ENCODE measurements around the gene SLC45A2.
A peak's percentile ranks its signal among the peaks of the same experiment; 100 is the strongest.

Gene SLC45A2

DNA sequence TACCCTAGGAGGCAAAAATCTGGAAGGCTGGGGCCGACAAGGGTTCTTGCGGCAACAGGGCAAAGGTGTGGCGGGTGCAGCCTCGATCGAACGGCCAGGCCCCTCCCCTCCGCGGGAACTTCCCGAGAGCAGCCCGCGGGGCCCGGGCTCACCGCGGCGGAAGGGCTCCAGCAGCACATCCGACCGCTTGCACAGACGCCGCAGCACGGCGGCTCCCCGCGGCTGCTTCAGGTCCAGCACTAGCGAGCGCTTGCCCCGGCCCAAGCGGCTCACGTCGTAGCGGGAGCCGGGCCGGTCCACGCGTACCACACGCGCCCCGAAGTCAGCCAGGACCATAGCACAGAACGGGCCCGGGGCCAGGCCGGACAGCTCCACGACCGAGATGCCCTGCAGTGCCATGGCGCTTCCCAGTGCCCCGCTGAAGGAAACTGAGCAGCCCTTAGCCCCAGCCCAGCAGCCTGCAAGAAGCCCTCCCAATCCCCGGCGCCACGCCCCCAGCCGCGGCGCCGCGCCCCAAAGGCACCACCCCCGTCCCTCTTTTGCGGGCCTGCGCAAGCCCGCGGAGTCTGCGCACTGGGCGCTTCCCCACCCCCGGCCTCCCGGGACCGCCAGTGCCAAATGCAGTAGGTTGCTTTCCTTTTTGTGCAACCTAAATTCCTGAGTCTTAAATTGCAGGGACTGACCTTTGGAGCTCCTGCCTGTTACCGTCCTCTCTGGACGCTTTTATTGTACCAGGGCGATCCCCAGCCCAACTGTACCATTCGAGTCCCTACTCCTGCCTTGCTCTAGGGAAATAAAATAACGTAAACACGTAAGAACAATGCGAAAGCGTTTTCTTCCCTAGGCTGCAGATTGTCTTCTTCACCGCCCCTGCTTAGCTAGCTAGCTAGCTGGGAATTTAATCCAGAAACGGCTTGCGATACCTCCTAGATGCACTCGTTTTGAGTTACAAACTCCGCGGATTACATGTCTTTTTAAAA, 23.4 kb upstream of the SLC45A2 start, which contains the start of gene AMACR:
TSS of gene AMACR (minus strand) at position 430 of the 980 bp plus-strand sequence. CDS start at position 399, 31 bp downstream.
- H3K9ac ChIP-seq = peak within 1 kb of the TSS; percentile 77

DNA sequence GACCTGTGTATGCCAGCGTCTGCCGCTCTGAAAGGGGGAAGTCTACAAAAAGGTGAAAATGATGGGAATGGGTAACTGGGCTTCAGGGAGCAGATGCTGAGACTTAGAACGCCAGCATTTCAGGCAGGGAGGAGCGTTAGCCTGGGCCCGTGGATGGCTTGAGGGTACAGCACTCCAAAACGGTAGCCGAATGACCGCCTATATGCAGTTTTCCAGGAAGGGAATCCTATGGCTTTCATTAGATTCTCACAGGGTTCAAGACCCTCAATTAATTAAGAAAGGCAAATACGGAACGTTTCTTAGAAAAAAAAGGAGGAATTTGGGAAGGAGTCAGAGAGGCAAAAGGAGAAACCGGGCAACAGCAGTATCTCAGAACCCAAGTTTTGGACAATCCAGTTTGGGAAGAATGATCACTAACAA, 22.7 kb upstream of the SLC45A2 start:
- peaks cover 26% of the 10 kb centered on the region for H3K4me1 ChIP-seq
- peak overlapping the region; percentile 93 for H3K4me2 ChIP-seq
- no peaks in the 10 kb centered on the region for H4K20me1 ChIP-seq
- H3K27ac ChIP-seq = peak overlapping the region; percentile 78
- H3K36me3 ChIP-seq = peaks cover 21% of the 10 kb centered on the region
- H3K4me3 ChIP-seq = peak overlapping the region; percentile 76
- no peaks in the 10 kb centered on the region for H3K9me3 ChIP-seq
- peak overlapping the region; percentile 77 for H3K9ac ChIP-seq
- no peak for TF ChIP-seq Cebpa-rat (IDR thresholded peaks at IDR 0.05)
- no peaks in the 10 kb centered on the region for H3K27me3 ChIP-seq

More for the DNA sequence above, 23.4 kb upstream of the SLC45A2 start, which contains the start of gene AMACR:
- no peaks in the 10 kb centered on the region for H4K20me1 ChIP-seq
- H3K27me3 ChIP-seq = no peaks in the 10 kb centered on the region
- peaks cover 26% of the 10 kb centered on the region for H3K4me1 ChIP-seq
- no peak for TF ChIP-seq Cebpa-rat (IDR thresholded peaks at IDR 0.05)
- peak within 1 kb of the TSS; percentile 78 for H3K27ac ChIP-seq
- H3K36me3 ChIP-seq = peaks cover 16% of the 10 kb centered on the region
- H3K4me2 ChIP-seq = peak within 1 kb of the TSS; percentile 93
- no peaks in the 10 kb centered on the region for H3K9me3 ChIP-seq
- peak within 1 kb of the TSS; percentile 76 for H3K4me3 ChIP-seq

DNA sequence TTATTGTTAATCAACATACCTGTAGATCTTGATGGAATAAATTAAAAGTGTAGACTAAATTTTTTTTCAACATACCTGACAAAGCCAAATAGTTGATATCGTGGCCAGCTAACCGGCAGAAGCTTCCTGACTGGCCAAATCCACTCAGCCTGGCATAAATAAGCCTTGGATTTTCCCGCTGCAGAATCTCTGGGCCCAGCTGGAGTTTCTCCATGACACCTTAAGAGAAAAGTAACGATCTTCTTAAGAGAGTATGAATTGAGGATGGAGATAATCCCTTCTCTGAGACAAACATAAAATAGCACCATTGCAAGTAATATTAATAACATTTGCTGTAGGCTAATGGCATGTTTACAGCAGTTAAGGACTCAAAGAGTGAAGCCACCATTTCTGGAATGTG, 21.2 kb upstream of the SLC45A2 start:
- no peak for TF ChIP-seq Cebpa-rat (IDR thresholded peaks at IDR 0.05)
- H3K9ac ChIP-seq = no peak overlapping the region
- H3K4me3 ChIP-seq = no peak overlapping the region
- no peaks in the 10 kb centered on the region for H4K20me1 ChIP-seq
- peaks cover 31% of the 10 kb centered on the region for H3K36me3 ChIP-seq
- H3K4me2 ChIP-seq = no peak overlapping the region
- H3K4me1 ChIP-seq = peaks cover 26% of the 10 kb centered on the region
- H3K9me3 ChIP-seq = no peaks in the 10 kb centered on the region
- no peak overlapping the region for H3K27ac ChIP-seq
- no peaks in the 10 kb centered on the region for H3K27me3 ChIP-seq

DNA sequence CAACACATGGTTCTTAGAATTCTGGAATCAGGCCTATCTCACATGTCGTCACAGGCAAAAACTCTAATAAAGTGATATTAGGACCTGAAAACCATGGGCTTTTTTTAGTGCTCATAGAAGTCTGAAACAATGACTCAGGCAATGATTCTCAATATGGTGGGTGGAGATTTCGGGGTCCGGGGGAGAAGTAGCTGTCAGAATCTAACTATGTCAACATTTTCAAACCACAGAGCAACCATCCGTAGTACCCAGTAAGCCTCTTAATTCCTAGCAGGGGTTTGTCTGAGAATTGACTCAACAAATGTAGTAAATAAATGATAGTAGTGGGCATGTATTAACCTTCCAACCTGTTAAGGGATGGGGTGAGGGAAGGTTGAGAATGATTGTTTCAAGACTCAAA, 20.7 kb upstream of the SLC45A2 start:
- Histone ChIP-seq H3K4me1 (peaks cover 26% of the 10 kb centered on the region), H3K36me3 (peaks cover 31% of the 10 kb centered on the region), H3K27me3 (no peaks in the 10 kb centered on the region), H3K9me3 (no peaks in the 10 kb centered on the region), H4K20me1 (no peaks in the 10 kb centered on the region), H3K27ac (no peak overlapping the region), H3K4me3 (no peak overlapping the region), H3K4me2 (no peak overlapping the region), H3K9ac (no peak overlapping the region)
- TF ChIP-seq Cebpa-rat (IDR thresholded peaks at IDR 0.05) = no peak

DNA sequence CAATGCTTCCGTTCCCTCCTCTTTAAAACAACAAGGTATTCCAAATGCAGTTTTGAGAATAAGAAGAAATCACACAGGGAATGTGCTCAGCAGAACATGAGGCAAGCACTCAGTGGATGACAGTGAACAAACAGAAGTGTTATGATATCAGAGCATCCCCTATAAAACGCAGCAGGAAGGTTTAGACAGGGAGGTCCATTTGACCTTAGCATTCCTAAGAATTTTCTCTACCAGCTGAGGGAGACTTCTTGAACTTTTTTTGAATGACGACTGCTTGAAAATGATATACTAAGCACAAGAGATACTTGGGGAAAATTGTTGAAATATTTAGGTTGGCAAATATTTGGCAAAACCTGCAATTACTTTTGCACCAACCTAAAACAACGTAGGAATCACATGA, 19.4 kb upstream of the SLC45A2 start:
- Histone ChIP-seq H3K9me3 (no peaks in the 10 kb centered on the region), H4K20me1 (no peaks in the 10 kb centered on the region), H3K9ac (no peak overlapping the region), H3K4me2 (no peak overlapping the region), H3K4me3 (no peak overlapping the region), H3K27ac (no peak overlapping the region), H3K27me3 (no peaks in the 10 kb centered on the region), H3K36me3 (peaks cover 31% of the 10 kb centered on the region), H3K4me1 (peaks cover 15% of the 10 kb centered on the region)
- TF ChIP-seq Cebpa-rat (IDR thresholded peaks at IDR 0.05) = no peak

DNA sequence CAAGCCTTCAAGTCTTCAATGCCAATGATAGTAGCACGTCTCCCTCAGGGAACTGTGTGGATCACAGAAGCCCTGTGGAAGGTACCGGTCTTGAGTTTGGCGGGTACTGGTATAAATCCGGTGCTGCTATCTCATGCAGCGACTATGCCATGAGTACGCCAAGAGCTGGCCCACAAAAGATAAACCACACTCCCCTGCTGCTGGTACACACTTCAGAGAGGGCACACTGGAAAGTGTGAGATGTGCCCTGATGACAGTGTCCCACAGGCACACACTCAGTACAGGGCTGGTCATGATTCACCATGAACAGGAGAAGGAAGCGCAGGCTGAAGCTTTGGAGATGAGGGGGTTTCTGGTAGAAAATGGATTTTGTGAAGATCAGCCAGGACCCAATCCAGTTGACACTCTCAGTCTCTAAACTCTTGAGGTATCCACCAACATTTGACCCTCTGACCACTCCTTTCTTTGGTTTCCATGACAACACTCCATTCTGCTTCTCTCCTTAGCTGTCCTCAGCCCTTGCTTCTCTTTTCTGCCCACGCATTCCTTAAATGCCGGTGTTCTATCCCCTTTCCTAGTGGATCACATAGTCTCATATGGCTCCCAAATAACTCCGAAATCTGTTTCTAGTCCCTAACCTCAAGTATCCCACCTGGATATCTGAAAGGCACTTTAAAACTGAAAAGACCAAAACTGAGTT, 18.3 kb upstream of the SLC45A2 start:
- H3K27ac ChIP-seq = no peak overlapping the region
- H3K36me3 ChIP-seq = peaks cover 31% of the 10 kb centered on the region
- H3K9ac ChIP-seq = no peak overlapping the region
- no peak for TF ChIP-seq Cebpa-rat (IDR thresholded peaks at IDR 0.05)
- H3K4me2 ChIP-seq = no peak overlapping the region
- H3K27me3 ChIP-seq = no peaks in the 10 kb centered on the region
- H3K9me3 ChIP-seq = no peaks in the 10 kb centered on the region
- H3K4me3 ChIP-seq = no peak overlapping the region
- H4K20me1 ChIP-seq = no peaks in the 10 kb centered on the region
- peaks cover 11% of the 10 kb centered on the region for H3K4me1 ChIP-seq

DNA sequence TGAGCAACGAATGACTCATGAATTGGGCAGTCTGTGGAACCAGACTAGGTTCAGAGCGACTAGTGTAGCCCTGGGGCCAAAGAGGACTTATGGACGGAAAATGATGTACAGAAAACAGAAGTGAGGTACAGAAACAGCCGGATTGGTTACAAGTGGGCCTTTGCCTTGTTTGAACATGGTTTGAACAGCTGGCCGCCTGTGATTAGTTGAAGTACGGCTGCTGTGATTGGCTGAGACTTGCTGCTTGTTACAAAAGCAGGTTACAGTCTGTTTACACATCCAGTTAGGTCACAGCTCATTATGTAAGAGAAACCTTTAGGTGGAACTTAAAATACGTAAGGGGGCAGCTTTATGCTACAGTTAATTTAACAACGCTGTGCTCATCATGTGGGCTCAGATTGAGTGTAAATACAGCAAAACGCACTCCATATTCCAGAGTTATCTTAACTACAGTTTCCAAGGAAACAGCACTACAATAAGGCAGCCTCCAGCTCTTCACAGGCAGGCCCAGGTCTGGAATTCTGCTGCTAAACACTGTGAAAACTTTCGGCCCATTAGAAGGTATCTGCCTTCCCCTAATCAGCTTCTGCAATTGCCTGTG, 16.8 kb upstream of the SLC45A2 start:
- Histone ChIP-seq H3K9ac (no peak overlapping the region), H3K9me3 (no peaks in the 10 kb centered on the region), H3K27me3 (no peaks in the 10 kb centered on the region), H3K27ac (no peak overlapping the region), H3K4me2 (no peak overlapping the region), H3K4me3 (no peak overlapping the region), H4K20me1 (no peaks in the 10 kb centered on the region), H3K36me3 (peaks cover 41% of the 10 kb centered on the region), H3K4me1 (peaks cover under 1% of the 10 kb centered on the region)
- TF ChIP-seq Cebpa-rat (IDR thresholded peaks at IDR 0.05) = no peak

DNA sequence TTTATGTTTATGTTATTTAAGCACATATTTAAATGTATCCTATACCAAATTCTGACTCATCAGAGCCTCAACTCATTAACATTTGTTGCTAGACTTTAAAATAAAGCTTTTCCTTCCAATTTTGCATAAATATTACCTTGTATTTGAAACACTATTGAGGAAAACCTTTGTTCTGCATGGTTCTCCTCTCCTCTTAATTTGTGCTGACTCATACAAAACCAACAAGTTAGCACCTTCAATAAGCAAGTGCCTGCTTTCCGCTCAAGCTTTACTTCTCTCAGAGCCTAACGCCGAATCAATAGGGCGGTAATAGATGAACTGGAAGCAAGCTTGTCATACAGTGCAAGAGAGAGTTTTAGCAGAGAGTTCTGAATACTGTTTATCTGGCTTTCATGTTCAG, 15.5 kb upstream of the SLC45A2 start:
- H3K4me3 ChIP-seq = no peak overlapping the region
- H3K27me3 ChIP-seq = no peaks in the 10 kb centered on the region
- H3K9me3 ChIP-seq = no peaks in the 10 kb centered on the region
- H3K9ac ChIP-seq = no peak overlapping the region
- TF ChIP-seq Cebpa-rat (IDR thresholded peaks at IDR 0.05) = no peak
- no peaks in the 10 kb centered on the region for H4K20me1 ChIP-seq
- H3K4me2 ChIP-seq = no peak overlapping the region
- no peaks in the 10 kb centered on the region for H3K4me1 ChIP-seq
- no peak overlapping the region for H3K27ac ChIP-seq
- peaks cover 44% of the 10 kb centered on the region for H3K36me3 ChIP-seq

DNA sequence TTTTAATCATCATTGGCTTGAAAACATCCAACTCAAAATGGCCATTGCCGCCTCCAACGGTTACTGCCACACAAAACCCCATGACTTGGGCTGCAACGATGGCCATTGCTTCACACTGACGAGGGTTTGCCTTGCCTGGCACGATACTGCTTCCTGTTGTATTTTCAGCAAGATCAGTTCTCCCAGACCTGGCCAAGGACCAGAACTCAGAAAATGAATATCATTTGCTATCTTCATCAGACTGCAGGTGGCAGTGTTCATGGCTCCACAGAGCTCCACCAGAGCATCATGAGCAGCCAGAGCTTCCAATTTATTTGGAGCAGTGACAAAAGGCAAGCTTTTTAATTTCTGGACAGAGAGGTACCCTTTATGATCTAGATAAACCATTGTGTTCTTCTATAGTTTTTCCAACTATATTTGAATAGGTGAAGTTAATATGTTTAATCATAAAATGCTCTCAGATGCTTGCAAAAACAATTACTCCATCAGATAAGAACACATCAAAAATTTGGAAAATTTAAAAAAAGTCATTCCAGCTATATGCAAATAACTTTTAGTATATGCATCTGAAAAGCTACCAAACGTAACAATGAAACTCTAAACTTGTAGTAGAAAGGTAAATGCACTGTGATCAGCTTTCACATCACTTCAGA, 13.0 kb upstream of the SLC45A2 start:
- TF ChIP-seq Cebpa-rat (IDR thresholded peaks at IDR 0.05) = no peak
- H3K36me3 ChIP-seq = peaks cover 37% of the 10 kb centered on the region
- H3K27me3 ChIP-seq = no peaks in the 10 kb centered on the region
- no peak overlapping the region for H3K4me3 ChIP-seq
- H3K9ac ChIP-seq = no peak overlapping the region
- no peaks in the 10 kb centered on the region for H3K9me3 ChIP-seq
- no peaks in the 10 kb centered on the region for H4K20me1 ChIP-seq
- H3K4me2 ChIP-seq = no peak overlapping the region
- H3K27ac ChIP-seq = no peak overlapping the region
- no peaks in the 10 kb centered on the region for H3K4me1 ChIP-seq
